Measurements from ENCODE around the gene NOX3.

The NOX3 gene

GRCh38 chr6:155349129-155349528 lies 106.5 kb downstream of the NOX3 start:
- Histone ChIP-seq H3K27ac (ENCODE audit: poor library complexity, severe bottlenecking) (no peak overlapping the region), H3K4me3 (ENCODE audit: severe bottlenecking) (no peak overlapping the region), H3K9me3 (ENCODE audit: severe bottlenecking) (peaks cover under 1% of the 10 kb centered on the region), H3K4me1 (ENCODE audit: insufficient read depth, poor library complexity, severe bottlenecking) (no peaks in the 10 kb centered on the region), H3K36me3 (ENCODE audit: low read depth) (no peaks in the 10 kb centered on the region), H3K27me3 (ENCODE audit: insufficient read depth, poor library complexity, severe bottlenecking) (no peaks in the 10 kb centered on the region)
- no peak for DNase-seq (ENCODE audit: low spot score)
- no peak for TF ChIP-seq CTCF (IDR thresholded peaks at IDR 0.05; ENCODE audit: poor library complexity, severe bottlenecking)
- no peak for ATAC-seq (ENCODE audit: low read depth)

- no peak for TF ChIP-seq CTCF (IDR thresholded peaks at IDR 0.05; ENCODE audit: poor library complexity, severe bottlenecking)
- H3K4me3 ChIP-seq (ENCODE audit: severe bottlenecking), result no peak overlapping the region
- H3K9me3 ChIP-seq (ENCODE audit: severe bottlenecking), result no peaks in the 10 kb centered on the region
- H3K27me3 ChIP-seq (ENCODE audit: insufficient read depth, poor library complexity, severe bottlenecking), result no peaks in the 10 kb centered on the region
- DNase-seq (ENCODE audit: low spot score) (no peak), ATAC-seq (ENCODE audit: low read depth) (no peak)
- H3K36me3 ChIP-seq (ENCODE audit: low read depth), result no peaks in the 10 kb centered on the region
- H3K27ac ChIP-seq (ENCODE audit: poor library complexity, severe bottlenecking), result no peak overlapping the region
- H3K4me1 ChIP-seq (ENCODE audit: insufficient read depth, poor library complexity, severe bottlenecking), result no peaks in the 10 kb centered on the region
Observed at GRCh38 chr6:155347800-155348199, 107.8 kb downstream of the NOX3 start.

DNA sequence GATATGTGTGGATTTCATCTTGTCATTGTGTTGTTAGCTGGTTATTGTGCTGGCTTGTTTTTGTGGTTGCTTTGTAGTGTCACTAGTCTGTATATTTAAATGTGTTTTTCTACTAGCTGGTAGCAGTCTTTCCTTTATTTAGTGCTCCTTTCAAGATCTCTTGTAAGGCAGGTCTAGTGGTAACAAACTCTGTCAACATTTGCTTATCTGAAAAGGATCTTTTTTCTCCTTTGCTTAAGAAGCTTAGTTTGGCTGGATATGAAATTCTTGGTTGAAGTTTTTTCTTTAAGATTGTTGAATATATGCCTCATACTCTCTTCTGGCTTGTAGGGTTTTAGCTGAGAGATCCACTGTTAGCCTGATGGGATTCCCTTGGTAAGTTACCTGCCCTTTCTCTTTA lies 108.7 kb downstream of the NOX3 start:
- H3K36me3 ChIP-seq (ENCODE audit: low read depth), result no peaks in the 10 kb centered on the region
- H3K4me3 ChIP-seq (ENCODE audit: severe bottlenecking), result no peak overlapping the region
- H3K9me3 ChIP-seq (ENCODE audit: severe bottlenecking), result no peaks in the 10 kb centered on the region
- H3K27me3 ChIP-seq (ENCODE audit: insufficient read depth, poor library complexity, severe bottlenecking), result no peaks in the 10 kb centered on the region
- H3K4me1 ChIP-seq (ENCODE audit: insufficient read depth, poor library complexity, severe bottlenecking), result no peaks in the 10 kb centered on the region
- no peak overlapping the region for H3K27ac ChIP-seq (ENCODE audit: poor library complexity, severe bottlenecking)
- TF ChIP-seq CTCF (IDR thresholded peaks at IDR 0.05; ENCODE audit: poor library complexity, severe bottlenecking), result no peak
- DNase-seq (ENCODE audit: low spot score) (no peak), ATAC-seq (ENCODE audit: low read depth) (no peak)
